COLO668 (cell line): ENCODE data around the gene AACS.
"Not testable (repeated sequence)": the region's sequence is repeated elsewhere in the genome, so short reads cannot be mapped to it uniquely, and the experiment has no call there.

Experiments
- DNase-seq: peaks from one replicate; lab custom pipeline; 2025; ENCODE audit not compliant: unreplicated experiment; lab: John Stamatoyannopoulos, UW

AACS gene, protein sequence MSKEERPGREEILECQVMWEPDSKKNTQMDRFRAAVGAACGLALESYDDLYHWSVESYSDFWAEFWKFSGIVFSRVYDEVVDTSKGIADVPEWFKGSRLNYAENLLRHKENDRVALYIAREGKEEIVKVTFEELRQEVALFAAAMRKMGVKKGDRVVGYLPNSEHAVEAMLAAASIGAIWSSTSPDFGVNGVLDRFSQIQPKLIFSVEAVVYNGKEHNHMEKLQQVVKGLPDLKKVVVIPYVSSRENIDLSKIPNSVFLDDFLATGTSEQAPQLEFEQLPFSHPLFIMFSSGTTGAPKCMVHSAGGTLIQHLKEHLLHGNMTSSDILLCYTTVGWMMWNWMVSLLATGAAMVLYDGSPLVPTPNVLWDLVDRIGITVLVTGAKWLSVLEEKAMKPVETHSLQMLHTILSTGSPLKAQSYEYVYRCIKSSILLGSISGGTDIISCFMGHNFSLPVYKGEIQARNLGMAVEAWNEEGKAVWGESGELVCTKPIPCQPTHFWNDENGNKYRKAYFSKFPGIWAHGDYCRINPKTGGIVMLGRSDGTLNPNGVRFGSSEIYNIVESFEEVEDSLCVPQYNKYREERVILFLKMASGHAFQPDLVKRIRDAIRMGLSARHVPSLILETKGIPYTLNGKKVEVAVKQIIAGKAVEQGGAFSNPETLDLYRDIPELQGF

DNA sequence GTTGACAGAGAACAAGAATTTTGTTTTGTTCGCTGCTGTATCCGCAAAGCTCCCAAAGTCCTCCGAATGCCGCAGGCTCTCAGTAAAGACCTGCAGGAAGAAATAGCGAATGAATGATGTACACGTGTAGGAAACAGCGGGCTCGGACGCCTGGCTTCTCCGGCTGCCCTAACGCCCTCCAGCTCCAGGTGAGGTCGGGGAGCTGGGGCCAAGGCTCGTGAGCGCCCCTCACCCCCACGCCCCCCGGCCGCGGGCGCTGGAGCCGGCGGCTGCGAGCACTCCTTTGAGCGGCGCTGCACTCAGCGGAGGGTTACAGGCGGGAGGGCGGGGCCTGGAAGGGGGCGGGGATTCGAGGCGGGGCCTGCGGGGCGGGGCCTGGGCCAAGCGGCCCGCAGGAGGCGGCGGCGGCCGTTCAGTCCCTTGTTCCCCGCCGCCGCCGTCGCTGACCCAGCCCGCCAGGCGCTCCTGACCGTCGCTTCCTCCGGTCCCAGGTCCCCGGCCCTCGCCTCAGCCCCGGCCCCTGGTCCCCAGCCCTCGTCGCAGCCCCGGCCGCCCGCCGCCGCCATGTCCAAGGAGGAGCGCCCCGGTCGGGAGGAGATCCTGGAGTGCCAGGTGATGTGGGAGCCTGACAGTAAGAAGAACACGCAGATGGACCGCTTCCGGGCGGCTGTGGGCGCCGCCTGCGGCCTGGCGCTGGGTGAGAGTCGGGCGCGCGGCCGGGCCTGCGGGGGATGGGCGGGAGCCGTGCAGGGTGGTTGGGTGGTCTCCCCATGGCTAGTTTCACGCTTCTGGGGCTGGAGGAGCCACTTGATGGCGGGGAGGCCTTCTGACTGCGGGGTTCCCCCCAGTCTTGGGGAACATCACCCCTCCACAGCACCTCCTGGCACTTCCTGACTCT lies at the start of gene AACS:
Gene AACS, plus strand, starts transcription at position 415 of the 898 bp plus-strand sequence. Its CDS starts 150 bp downstream, at position 565.
- DNase-seq = peak; percentile 92

DNA sequence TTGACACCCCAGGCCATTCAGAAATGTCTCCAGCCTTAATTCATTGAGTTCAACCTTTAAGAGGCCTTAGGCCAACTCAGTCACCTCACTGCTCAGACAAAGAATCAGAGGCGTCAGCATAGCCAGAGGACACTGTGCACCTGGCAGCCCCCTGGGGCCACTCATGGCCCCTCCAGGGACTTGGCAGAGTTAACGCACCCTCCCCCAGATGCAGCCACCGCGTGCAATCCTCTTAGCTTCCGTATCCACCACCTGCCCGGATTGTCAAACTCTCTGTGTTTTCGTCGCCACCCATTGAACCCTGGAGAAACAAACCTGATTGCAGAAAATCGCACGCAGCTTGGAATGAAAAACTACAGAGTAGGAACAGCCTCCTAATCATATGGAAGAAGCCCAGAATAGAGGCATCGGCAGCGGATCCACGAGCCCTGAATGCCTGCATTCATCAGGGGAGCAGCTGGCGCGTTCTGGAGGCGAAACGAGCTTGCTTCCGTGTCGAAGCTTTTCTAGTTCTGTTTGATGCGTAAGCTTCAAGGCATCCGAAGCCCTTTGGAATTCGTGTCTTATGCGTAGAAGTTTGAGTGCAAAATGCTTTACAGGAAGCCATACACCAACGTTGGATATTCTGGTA lies 49.4 kb upstream of the AACS start:
- DNase-seq = peak; percentile 29

DNA sequence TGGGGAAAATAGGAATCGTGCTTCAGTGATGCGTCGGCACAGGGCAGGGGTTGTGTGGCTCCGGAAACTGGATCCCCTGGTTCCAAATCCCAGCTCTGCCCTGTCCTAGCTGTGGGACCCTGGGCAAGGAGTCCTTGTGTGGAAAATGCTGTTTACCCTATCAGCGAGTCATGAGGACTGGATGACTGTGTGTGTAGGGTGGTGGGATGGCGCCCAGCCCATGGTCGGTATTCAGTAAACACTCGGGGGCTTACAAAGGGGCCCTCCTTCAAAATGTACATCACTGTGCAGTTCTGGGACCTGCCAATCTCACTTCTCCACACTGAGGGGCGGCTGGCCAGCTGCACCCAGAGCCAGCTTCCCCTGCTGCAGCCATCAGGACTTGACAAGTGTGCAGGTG lies 47.4 kb upstream of the AACS start:
- no peak for DNase-seq

DNA sequence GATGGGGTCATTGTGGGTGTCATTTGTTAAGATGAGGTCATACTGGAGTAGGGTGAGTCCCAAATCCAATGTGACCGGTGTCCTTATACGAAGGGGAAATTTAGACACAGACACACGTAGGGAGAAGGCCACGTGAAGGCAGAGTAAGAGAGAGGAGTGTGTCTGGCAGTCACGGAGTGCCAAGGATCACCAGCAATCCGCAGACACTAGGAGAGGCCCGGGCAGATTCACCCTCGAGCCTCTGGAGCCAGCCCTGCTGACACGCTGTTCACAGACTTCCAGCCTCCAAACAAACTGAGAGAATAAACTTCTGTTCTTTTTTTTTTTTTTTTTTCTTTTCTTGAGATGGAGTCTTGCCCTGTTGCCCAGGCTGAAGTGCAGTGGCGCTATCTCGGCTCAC lies 46.9 kb upstream of the AACS start:
- DNase-seq = no peak

GRCh38 chr12:125021096-125021495 lies 44.1 kb upstream of the AACS start:
- no peak for DNase-seq

DNA sequence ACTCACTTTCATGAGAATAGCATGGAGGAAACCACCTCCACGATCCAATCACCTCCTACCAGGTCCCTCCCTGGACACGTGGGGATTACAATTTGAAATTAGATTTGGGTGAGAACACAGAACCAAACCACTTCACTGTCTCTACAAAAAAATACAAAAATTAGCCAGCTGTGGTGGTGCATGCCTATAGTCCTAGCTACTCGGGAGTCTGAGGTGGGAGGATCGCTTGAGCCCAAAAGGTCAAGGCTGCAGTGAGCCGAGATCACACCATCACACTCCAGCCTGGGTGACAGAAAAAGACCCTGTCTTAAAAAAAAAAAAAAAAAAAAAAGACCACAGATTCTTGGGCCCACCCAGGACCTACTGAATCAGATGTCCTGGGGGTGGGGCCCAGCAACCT lies 43.5 kb upstream of the AACS start:
- DNase-seq = no peak

- DNase-seq = no peak
Observed at GRCh38 chr12:125023065-125023464, 42.2 kb upstream of the AACS start.

GRCh38 chr12:125024949-125025563 lies 40.2 kb upstream of the AACS start:
- no peak for DNase-seq

DNA sequence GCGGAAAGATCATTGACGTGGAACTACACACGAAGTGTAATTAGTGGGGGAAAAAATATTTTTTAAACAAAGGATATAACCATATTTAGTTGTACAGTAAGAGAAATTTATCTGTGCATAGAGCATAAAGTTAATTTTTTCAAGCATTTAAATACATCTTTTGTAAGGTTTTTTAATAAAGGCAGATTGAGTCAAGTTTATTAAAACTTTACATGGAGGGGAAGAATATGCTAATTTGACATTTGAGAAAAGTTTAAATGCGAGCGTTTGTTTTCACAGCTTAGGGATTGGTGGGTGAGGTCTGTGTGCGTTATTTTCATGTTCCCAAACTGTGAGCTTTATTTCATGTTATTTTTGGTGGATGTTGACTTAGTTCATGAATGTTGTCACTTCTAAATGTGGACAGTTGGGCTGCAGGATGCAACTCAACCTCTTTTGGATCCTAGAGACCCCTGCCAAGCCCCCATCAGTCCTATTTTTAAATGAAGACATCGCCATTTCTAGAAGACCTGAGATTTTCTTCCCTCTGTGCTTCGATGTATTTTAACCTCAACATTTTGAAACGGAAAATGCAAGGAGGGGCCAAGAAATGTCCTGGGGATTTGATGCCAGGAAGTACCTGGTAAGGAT lies 39.5 kb upstream of the AACS start:
- no peak for DNase-seq

GRCh38 chr12:125028106-125028505 lies 37.1 kb upstream of the AACS start:
- DNase-seq = no peak

DNA sequence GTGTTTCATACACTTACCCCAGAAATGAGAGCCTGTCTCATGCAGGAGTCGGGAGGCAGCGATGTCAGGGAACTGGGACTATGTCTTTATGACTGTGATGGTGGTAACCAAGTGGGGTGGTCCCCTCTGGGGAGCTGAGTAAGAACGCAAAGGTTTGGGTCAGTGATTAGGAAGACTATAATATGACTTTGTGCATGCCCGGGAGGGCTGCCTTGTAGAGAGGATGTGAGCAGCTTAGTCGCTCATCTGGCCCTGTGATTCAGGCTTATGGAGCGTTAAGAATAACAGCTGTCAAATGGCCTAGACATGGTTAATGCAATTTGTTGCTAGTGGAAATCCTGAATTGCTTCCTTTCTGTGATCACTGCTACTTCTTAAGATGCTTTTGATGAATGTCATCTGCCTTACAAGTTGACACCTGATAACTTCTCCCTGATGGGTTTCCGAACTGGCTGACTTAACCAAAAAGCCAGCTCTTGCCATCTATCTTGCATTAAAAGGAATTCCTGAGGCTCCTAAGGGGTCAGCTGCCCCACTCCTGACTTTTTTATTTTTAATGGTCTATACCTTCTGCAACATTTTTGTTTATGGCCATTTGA lies 35.4 kb upstream of the AACS start:
- DNase-seq = no peak

- not testable (repeated sequence) for DNase-seq
Observed at GRCh38 chr12:125031471-125031870, 33.8 kb upstream of the AACS start.

- DNase-seq = no peak
Observed at GRCh38 chr12:125032466-125033152, 32.6 kb upstream of the AACS start.

DNA sequence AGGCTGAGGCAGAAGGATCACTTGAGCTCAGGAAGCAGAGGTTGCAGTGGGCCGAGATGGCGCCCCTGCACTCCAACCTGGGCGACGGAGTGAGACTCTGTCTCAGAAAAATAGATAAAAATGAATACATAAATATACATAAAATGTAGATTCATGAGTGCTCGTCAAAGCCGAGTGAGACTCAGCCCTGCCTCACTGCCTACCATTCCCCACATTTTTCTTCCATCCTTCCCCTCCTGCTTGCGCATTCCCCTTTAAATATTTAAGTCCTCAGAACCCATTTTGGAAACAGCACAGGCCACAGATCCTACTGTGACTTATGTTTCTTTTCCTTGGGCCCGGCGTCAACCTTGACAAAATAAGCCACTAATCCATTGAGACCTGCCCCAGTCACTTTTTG lies 31.9 kb upstream of the AACS start:
- no peak for DNase-seq

GRCh38 chr12:125038976-125039625 lies 26.1 kb upstream of the AACS start:
- no peak for DNase-seq

GRCh38 chr12:125049093-125049458 lies 16.2 kb upstream of the AACS start:
- DNase-seq = no peak

DNA sequence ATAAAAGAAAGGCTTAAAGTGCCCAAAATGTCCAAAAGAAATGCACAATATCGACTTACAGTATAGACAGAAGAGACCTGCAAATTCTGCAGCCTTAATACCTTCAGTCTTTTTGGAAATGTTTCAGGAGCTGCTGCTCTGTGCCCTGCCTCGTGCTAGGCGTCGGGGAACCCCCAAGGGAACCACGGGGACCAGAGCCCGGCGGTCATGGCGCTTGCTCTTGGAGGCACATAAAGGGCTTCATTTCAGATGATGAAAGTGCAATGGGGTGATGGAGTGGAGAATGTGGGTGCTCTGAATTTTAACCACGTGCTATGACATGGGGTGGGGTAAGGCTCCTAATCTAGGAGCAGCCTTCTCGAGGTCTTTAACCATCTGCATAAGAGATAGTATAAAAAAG lies 14.8 kb upstream of the AACS start:
- DNase-seq = no peak

DNA sequence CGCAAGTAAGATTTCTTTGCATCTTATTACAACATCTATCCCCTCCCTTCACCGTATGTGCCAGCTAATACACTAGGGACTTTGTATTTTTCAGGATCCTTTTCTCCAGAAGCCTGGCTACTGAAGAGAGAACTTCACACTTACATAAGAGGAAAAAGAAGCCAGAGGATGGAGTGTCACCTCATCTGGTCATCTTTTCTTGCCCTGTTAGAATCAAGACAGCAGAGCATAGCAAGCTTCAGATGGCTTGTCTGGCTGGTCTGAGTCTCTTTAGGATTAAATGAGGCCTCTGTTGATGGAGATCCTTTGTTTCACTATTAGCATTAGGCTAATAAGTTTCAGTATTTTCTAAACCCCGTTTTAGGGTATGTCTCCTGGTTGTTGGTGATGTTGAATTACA lies 14.4 kb upstream of the AACS start:
- DNase-seq = no peak

- DNase-seq = no peak
Observed at GRCh38 chr12:125053821-125054220, 11.4 kb upstream of the AACS start.
